ENCODE data around the gene PGAP2. TPM values are rescaled to one million over a fixed set of nuclear protein-coding genes. Genes with fewer than 3 reads are reported as not detected.
"Not testable (repeated sequence)": the region's sequence is repeated elsewhere in the genome, so short reads cannot be mapped to it uniquely, and the experiment has no call there.

PGAP2 gene
- total and polyA plus RNA-seq, 8 donors, result 4.7 to 23.8 (median 13.2) TPM

DNA sequence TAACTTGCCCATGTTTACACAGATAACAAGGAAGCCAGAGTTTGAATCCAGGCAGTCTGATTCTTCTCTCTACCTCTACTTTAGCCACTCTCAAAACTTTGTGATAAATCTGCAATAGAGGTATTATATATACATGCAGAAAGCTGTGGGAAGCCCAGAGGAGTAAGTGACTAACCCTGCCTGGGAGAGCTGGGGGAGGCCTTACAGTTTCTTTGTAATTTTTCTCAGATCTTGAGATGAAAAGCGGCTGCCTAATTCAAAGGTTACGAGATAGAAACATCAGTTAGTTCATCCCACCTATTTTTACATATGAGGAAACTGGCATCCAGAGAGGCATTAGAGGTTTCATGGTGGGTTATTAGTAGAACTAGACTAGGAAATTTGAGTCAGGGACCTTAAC, 52.0 kb downstream of the PGAP2 start:
- Histone ChIP-seq H3K9me3 (no peaks in the 10 kb centered on the region), H3K36me3 (no peaks in the 10 kb centered on the region), H3K4me3 (no peak overlapping the region), H3K4me1 (peaks cover 59 to 86% (median 74%) of the 10 kb centered on the region in 4 donors), H3K27ac (peak overlapping the region in 3 of 5 donors; percentile 1 to 99 (median 13)), H3K27me3 (no peaks in the 10 kb centered on the region)
- no peak for DNase-seq
- TF ChIP-seq, protein P1, sequence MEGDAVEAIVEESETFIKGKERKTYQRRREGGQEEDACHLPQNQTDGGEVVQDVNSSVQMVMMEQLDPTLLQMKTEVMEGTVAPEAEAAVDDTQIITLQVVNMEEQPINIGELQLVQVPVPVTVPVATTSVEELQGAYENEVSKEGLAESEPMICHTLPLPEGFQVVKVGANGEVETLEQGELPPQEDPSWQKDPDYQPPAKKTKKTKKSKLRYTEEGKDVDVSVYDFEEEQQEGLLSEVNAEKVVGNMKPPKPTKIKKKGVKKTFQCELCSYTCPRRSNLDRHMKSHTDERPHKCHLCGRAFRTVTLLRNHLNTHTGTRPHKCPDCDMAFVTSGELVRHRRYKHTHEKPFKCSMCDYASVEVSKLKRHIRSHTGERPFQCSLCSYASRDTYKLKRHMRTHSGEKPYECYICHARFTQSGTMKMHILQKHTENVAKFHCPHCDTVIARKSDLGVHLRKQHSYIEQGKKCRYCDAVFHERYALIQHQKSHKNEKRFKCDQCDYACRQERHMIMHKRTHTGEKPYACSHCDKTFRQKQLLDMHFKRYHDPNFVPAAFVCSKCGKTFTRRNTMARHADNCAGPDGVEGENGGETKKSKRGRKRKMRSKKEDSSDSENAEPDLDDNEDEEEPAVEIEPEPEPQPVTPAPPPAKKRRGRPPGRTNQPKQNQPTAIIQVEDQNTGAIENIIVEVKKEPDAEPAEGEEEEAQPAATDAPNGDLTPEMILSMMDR (IDR thresholded peaks at IDR 0.05), result no peak
- TF ChIP-seq POLR2AphosphoS5 (IDR thresholded peaks at IDR 0.05), result no peak
- no peak for TF ChIP-seq POLR2A (IDR thresholded peaks at IDR 0.05)
- no peak for TF ChIP-seq EP300 (IDR thresholded peaks at IDR 0.05)
- intact Hi-C loops (cut with DNase I; ENCODE audit: low total_unique reads), result no loop called here
- 73 to 90% (median 88%) methylated on average over 2 of the region's 2 CpGs for WGBS, 5 donors

- H3K9me3 ChIP-seq; intact Hi-C loops (cut with DNase I; ENCODE audit: low total_unique reads); H3K27me3 ChIP-seq; H3K36me3 ChIP-seq; H3K4me3 ChIP-seq: not testable (repeated sequence)
- 68 to 78% (median 69%) methylated on average over 4 of the region's 4 CpGs for WGBS, 5 donors
- H3K4me1 ChIP-seq, result peaks cover 64 to 92% (median 79%) of the 10 kb centered on the region in 4 donors
- DNase-seq, result peak; percentile 44 to 60
- peak in 1 of 3 donors; percentile 17 for TF ChIP-seq POLR2AphosphoS5 (IDR thresholded peaks at IDR 0.05)
- peak overlapping the region in 4 of 5 donors; percentile 1 to 99 (median 22) for H3K27ac ChIP-seq
Measured at GRCh38 chr11:3860898-3861393, 52.6 kb downstream of the PGAP2 start.

DNA sequence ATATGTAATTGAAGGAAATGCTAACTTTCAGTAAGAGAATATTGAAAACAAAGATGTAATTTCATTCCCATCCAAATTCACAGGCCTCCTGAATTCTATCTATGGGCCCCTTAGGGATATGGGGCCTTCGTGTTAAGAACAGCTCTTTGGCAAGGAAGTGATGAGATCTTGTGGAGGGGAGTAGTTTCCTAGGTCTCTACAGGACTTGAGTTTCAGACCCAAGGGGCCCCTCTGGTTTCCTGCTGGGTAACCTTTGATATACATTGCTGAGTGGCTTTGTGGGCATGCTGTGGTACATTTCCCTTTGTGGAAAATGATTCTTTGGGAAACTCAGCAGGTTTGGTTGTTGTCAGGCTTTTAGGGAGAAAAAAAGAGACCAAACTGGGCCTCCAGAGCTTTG, 53.3 kb downstream of the PGAP2 start:
- TF ChIP-seq POLR2A (IDR thresholded peaks at IDR 0.05), result no peak
- no peak for TF ChIP-seq EP300 (IDR thresholded peaks at IDR 0.05)
- TF ChIP-seq POLR2AphosphoS5 (IDR thresholded peaks at IDR 0.05), result no peak
- TF ChIP-seq, protein P1 (IDR thresholded peaks at IDR 0.05), result no peak
- intact Hi-C loops (cut with DNase I; ENCODE audit: low total_unique reads), result no loop called here
- Histone ChIP-seq H3K9me3 (no peaks in the 10 kb centered on the region), H3K27me3 (no peaks in the 10 kb centered on the region), H3K4me1 (peaks cover 68 to 92% (median 82%) of the 10 kb centered on the region in 4 donors), H3K27ac (peak overlapping the region in 1 of 5 donors; percentile 25), H3K36me3 (no peaks in the 10 kb centered on the region), H3K4me3 (no peak overlapping the region)
- 31 to 52% (median 45%) methylated on average over 1 of the region's 1 CpG for WGBS, 5 donors
- DNase-seq, result peak in 1 of 2 donors; percentile 51

GRCh38 chr11:3865388-3866193, 57.2 kb downstream of the PGAP2 start:
- WGBS, 5 donors, result 26 to 34% (median 30%) methylated on average over 3 of the region's 3 CpGs
- intact Hi-C loops (cut with DNase I; ENCODE audit: low total_unique reads), result no loop called here
- H3K9me3 ChIP-seq, result no peaks in the 10 kb centered on the region
- peak overlapping the region; percentile 10 to 77 (median 63) for H3K27ac ChIP-seq
- no peaks in the 10 kb centered on the region for H3K27me3 ChIP-seq
- TF ChIP-seq, protein P1 (IDR thresholded peaks at IDR 0.05), result no peak
- no peak for TF ChIP-seq POLR2AphosphoS5 (IDR thresholded peaks at IDR 0.05)
- TF ChIP-seq EP300 (IDR thresholded peaks at IDR 0.05), result no peak
- no peak for TF ChIP-seq POLR2A (IDR thresholded peaks at IDR 0.05)
- peaks cover 43 to 89% (median 66%) of the 10 kb centered on the region in 4 donors for H3K4me1 ChIP-seq
- no peak overlapping the region for H3K4me3 ChIP-seq
- no peaks in the 10 kb centered on the region for H3K36me3 ChIP-seq
- peak in 1 of 2 donors; percentile 46 for DNase-seq
